Endothelial cell of umbilical vein (primary cell): Measurements from ENCODE around the gene PRDM16. TPM values are rescaled to one million over a fixed set of nuclear protein-coding genes. Genes with fewer than 3 reads are reported as not detected.

Experiments
- BruUV-seq: library from RNA; stranded (reverse); fragments of 400-500 nt; replicated peaks from 2 replicates; lab custom pipeline; 2021; lab: Mats Ljungman, UMichigan
- CTCF ChIA-PET: fragments of 300-600, 350-600 bp; sonication (Branson Sonifier 250); formaldehyde crosslinking; loops from one replicate; lab custom pipeline; 2021; ENCODE audit warnings: antibody characterized with exemption, inconsistent platforms; lab: Charles Lee
- POLR2A ChIA-PET: fragments of 300-600, 350-600 bp; sonication (Branson Sonifier 250); formaldehyde crosslinking; loops from one replicate; lab custom pipeline; 2021; ENCODE audit warnings: antibody characterized with exemption, inconsistent platforms; lab: Charles Lee
- DNase-seq: peaks from one replicate; pipeline ENCODE4 v3.0.0-alpha.2; 2011; ENCODE audit warnings: low read depth, low spot score
- FAIRE-seq: peaks from 2 replicates; lab custom pipeline; 2011; peaks lifted over from hg19 to GRCh38; lab: Jason Lieb, UNC
- H2AFZ ChIP-seq: 2 replicates; pipeline ENCODE4 v1.6.0; 2012; ENCODE audit warnings: low read depth, low read length, control low read depth, inconsistent platforms
- H3K27ac ChIP-seq: 2 replicates; pipeline ENCODE4 v1.5.1; 2011; ENCODE audit warnings: low read depth, mild to moderate bottlenecking, control low read depth, low read length, moderate library complexity; ENCODE audit not compliant: insufficient read depth
- H3K27me3 ChIP-seq, 2 experiments: 2 replicates each; pipeline versions ENCODE4 v1.6.0 to v1.6.1; 2011; ENCODE audit warnings: low read length in 2 of 2, mixed read lengths in 1 of 2; ENCODE audit not compliant: control insufficient read depth in 2 of 2, insufficient read depth in 2 of 2
- H3K36me3 ChIP-seq, 2 experiments: 2 replicates in 1 of 2; 3 replicates in 1 of 2; pipeline ENCODE4 v1.5.1; 2011; ENCODE audit warnings: low read length in 2 of 2, mild to moderate bottlenecking in 1 of 2, moderate library complexity in 1 of 2; ENCODE audit not compliant: control insufficient read depth in 2 of 2, insufficient read depth in 2 of 2; ENCODE audit errors: extremely low read depth in 1 of 2
- H3K4me1 ChIP-seq: 3 replicates; pipeline ENCODE4 v1.5.1; 2011; ENCODE audit warnings: mild to moderate bottlenecking, low read length; ENCODE audit not compliant: control insufficient read depth, insufficient read depth; ENCODE audit errors: extremely low read depth
- H3K4me2 ChIP-seq: 2 replicates; pipeline ENCODE4 v1.6.1; 2011; ENCODE audit warnings: low read length, control low read depth, mixed read lengths; ENCODE audit not compliant: insufficient read depth
- H3K4me3 ChIP-seq, 3 experiments: fragments of 200-600 bp in 1 of 3; sonication (generic), shearing (Covaris generic) in 1 of 3; replicated peaks in 1 of 3; 2 replicates each; pipeline ENCODE4 v1.5.1; 2011 to 2016; ENCODE audit warnings: control low read depth in 3 of 3, low read length in 3 of 3, mild to moderate bottlenecking in 2 of 3, inconsistent platforms in 1 of 3, low read depth in 1 of 3, moderate library complexity in 1 of 3; ENCODE audit not compliant: insufficient read depth in 1 of 3
- H3K79me2 ChIP-seq: 2 replicates; pipeline ENCODE4 v1.6.0; 2012; ENCODE audit warnings: low read length, inconsistent platforms; ENCODE audit not compliant: control insufficient read depth, insufficient read depth
- H3K9ac ChIP-seq: replicated peaks from 2 replicates; pipeline ENCODE3; 2011; ENCODE audit warnings: low read length, control low read depth; ENCODE audit not compliant: insufficient read depth; ENCODE audit errors: extremely low read depth
- H3K9me1 ChIP-seq: replicated peaks from 3 replicates; pipeline ENCODE4 v1.6.0; 2011; ENCODE audit warnings: mild to moderate bottlenecking, low read length; ENCODE audit not compliant: control insufficient read depth, insufficient read depth; ENCODE audit errors: extremely low read depth
- H3K9me3 ChIP-seq: replicated peaks from 2 replicates; pipeline ENCODE4 v1.5.1; 2012; ENCODE audit warnings: low read length, inconsistent platforms; ENCODE audit not compliant: control insufficient read depth, insufficient read depth
- H4K20me1 ChIP-seq: replicated peaks from 2 replicates; pipeline ENCODE3; 2011; ENCODE audit warnings: mild to moderate bottlenecking, low read length; ENCODE audit not compliant: control insufficient read depth, insufficient read depth; ENCODE audit errors: extremely low read depth
- CTCF ChIP-seq, 2 donors: IDR thresholded peaks; 1 replicate in 1 of 2; 2 replicates in 1 of 2; pipeline ENCODE4 v1.5.1; 2011; ENCODE audit warnings: low read length in 2 of 2, mild to moderate bottlenecking in 2 of 2, moderate library complexity in 2 of 2, control low read depth in 1 of 2, inconsistent platforms in 1 of 2, low read depth in 1 of 2; ENCODE audit not compliant: insufficient read depth in 1 of 2; ENCODE audit errors: extremely low read depth in 1 of 2
- EZH2 ChIP-seq: IDR thresholded peaks from 2 replicates; pipeline ENCODE4 v1.6.1; 2012; ENCODE audit warnings: borderline replicate concordance, low read depth, mild to moderate bottlenecking, moderate library complexity, low read length, inconsistent platforms; ENCODE audit not compliant: severe bottlenecking
- FOS ChIP-seq: IDR thresholded peaks from 2 replicates; pipeline ENCODE4 v1.6.1; 2011; ENCODE audit warnings: mild to moderate bottlenecking, low read length, moderate library complexity, borderline replicate concordance; ENCODE audit not compliant: insufficient read depth
- JUN ChIP-seq: IDR thresholded peaks from 2 replicates; pipeline ENCODE4 v1.6.1; 2011; ENCODE audit warnings: borderline replicate concordance, low read depth; ENCODE audit not compliant: insufficient read length, insufficient read depth
- POLR2A ChIP-seq: IDR thresholded peaks from 2 replicates; pipeline ENCODE4 v1.6.1; 2012; ENCODE audit warnings: low read depth, mild to moderate bottlenecking, control low read depth, low read length
- POLR2AphosphoS5 ChIP-seq: IDR thresholded peaks from 2 replicates; pipeline ENCODE4 v1.6.1; 2012; ENCODE audit warnings: low read depth, mild to moderate bottlenecking, control low read depth, low read length, moderate library complexity; ENCODE audit not compliant: insufficient read depth
- dilution Hi-C: fragments of 300-500 bp; cut with MboI; formaldehyde crosslinking; loops from one replicate; pipeline ENCODE4 v1.15.0; 2019; ENCODE audit warnings: low sequenced_read_pairs; ENCODE audit not compliant: extremely low pct_ligation_motif_present
- intact Hi-C: fragments of 100-400 bp; cut with micrococcal nuclease; formaldehyde crosslinking; loops from one replicate; pipeline ENCODE4 v1.10.0; 2022
- polyA plus RNA-seq, 4 experiments: library from polyadenylated mRNA; depleted of rRNA in 3 of 4; stranded (reverse) in 3 of 4; unstranded in 1 of 4; fragments of >200 nt; gene quantifications; 2 replicates each; pipeline versions ENCODE4 v1.2.1 to v1.2.3, GENCODE V29; 2011 to 2012; ENCODE audit warnings: missing spikeins in 1 of 4
- total RNA-seq: library from RNA; stranded (reverse); gene quantifications from 2 replicates; pipeline ENCODE4 v1.2.3, GENCODE V29; 2021

PRDM16 gene
- total and polyA plus RNA-seq, 2 donors (not counting 3 experiments of a cell fraction or from before 2014, with no cell fraction given), result not detected

GRCh38 chr1:3351449-3352298 lies 282.7 kb downstream of the PRDM16 start:
- H3K4me1 ChIP-seq, result no peaks in the 10 kb centered on the region
- no peak overlapping the region for H3K27ac ChIP-seq
- no peaks in the 10 kb centered on the region for H3K79me2 ChIP-seq
- ChIA-PET CTCF (no interaction called here), POLR2A (interaction anchor here (0.6 kb wide), 1 partner anchor 1152 kb away, joined by 9 read pairs; no protein-coding TSS in a partner anchor)
- BruUV-seq, result no TSS peak
- no peaks in the 10 kb centered on the region for H4K20me1 ChIP-seq
- H3K9me1 ChIP-seq, result no peaks in the 10 kb centered on the region
- H3K27me3 ChIP-seq, result no peaks in the 10 kb centered on the region
- H3K9ac ChIP-seq, result no peak overlapping the region
- TF ChIP-seq JUN, result no peak
- no peak for TF ChIP-seq EZH2
- no peak for TF ChIP-seq FOS
- no peak for TF ChIP-seq POLR2AphosphoS5
- no peak for TF ChIP-seq POLR2A
- TF ChIP-seq CTCF (IDR thresholded peaks at IDR 0.05; ENCODE audit: extremely low read depth in 1 of 2, insufficient read depth in 1 of 2, low read depth in 1 of 2, low read length in 2 of 2), result no peak
- intact Hi-C loops (no loop called here), dilution Hi-C loops (no loop called here)
- H3K4me2 ChIP-seq, result no peak overlapping the region
- DNase-seq, result no peak
- H3K36me3 ChIP-seq, result no peaks in the 10 kb centered on the region
- H2AFZ ChIP-seq, result no peak overlapping the region
- H3K9me3 ChIP-seq, result no peaks in the 10 kb centered on the region
- FAIRE-seq, result no peak
- H3K4me3 ChIP-seq, result no peak overlapping the region
